MM.1S (cell line): ENCODE data around the gene CELF5.

Experiments used
- DNase-seq: peaks from one replicate; pipeline ENCODE4 v3.0.0-alpha.2; 2015
- H2AFZ ChIP-seq: fragments of 300-600 bp; sonication (generic); 2 replicates; pipeline ENCODE4 v1.6.0; 2016; ENCODE audit warnings: antibody characterized with exemption, low read length
- H3F3A ChIP-seq: fragments of 300-600 bp; sonication (generic); 2 replicates; pipeline ENCODE4 v1.6.1; 2016; ENCODE audit warnings: mild to moderate bottlenecking, antibody characterized with exemption, low read length, moderate library complexity, mixed read lengths; ENCODE audit not compliant: insufficient read depth
- H3K27ac ChIP-seq: fragments of 300-600 bp; sonication (generic); 2 replicates; pipeline ENCODE4 v1.5.1; 2016; ENCODE audit warnings: mild to moderate bottlenecking, low read length
- H3K27me3 ChIP-seq: fragments of 300-600 bp; sonication (generic); replicated peaks from 2 replicates; pipeline ENCODE4 v1.6.0; 2016; ENCODE audit warnings: low read length; ENCODE audit not compliant: insufficient read depth
- H3K36me3 ChIP-seq: fragments of 300-600 bp; sonication (generic); replicated peaks from 2 replicates; pipeline ENCODE4 v1.6.1; 2016; ENCODE audit warnings: mild to moderate bottlenecking, low read length, mixed read lengths; ENCODE audit not compliant: insufficient read depth
- H3K4me1 ChIP-seq: fragments of 300-600 bp; sonication (generic); 2 replicates; pipeline ENCODE4 v1.6.1; 2016; ENCODE audit warnings: low read length, mixed read lengths
- H3K4me2 ChIP-seq: fragments of 300-600 bp; sonication (generic); 2 replicates; pipeline ENCODE4 v1.6.0; 2016; ENCODE audit warnings: low read depth, low read length
- H3K4me3 ChIP-seq: fragments of 300-600 bp; sonication (generic); 2 replicates; pipeline ENCODE4 v1.5.1; 2016; ENCODE audit warnings: low read length, mixed read lengths
- H3K79me2 ChIP-seq: fragments of 300-600 bp; sonication (generic); 2 replicates; pipeline ENCODE4 v1.6.1; 2016; ENCODE audit warnings: mixed run types, low read length, mixed read lengths
- H3K9ac ChIP-seq: fragments of 300-600 bp; sonication (generic); 2 replicates; pipeline ENCODE4 v1.6.1; 2016; ENCODE audit warnings: low read length, mixed read lengths
- H3K9me2 ChIP-seq: fragments of 300-600 bp; sonication (generic); replicated peaks from 2 replicates; pipeline ENCODE4 v1.6.1; 2016; ENCODE audit warnings: mild to moderate bottlenecking, low read length, mixed read lengths; ENCODE audit not compliant: insufficient read depth
- H3K9me3 ChIP-seq: fragments of 300-600 bp; sonication (generic); replicated peaks from 2 replicates; pipeline ENCODE4 v1.6.1; 2016; ENCODE audit warnings: mild to moderate bottlenecking, low read length, mixed read lengths; ENCODE audit not compliant: insufficient read depth
- H4K20me1 ChIP-seq: fragments of 300-600 bp; sonication (generic); 2 replicates; pipeline ENCODE4 v1.6.1; 2016; ENCODE audit warnings: mild to moderate bottlenecking, low read length, moderate library complexity, mixed read lengths; ENCODE audit not compliant: insufficient read depth
- CTCF ChIP-seq: fragments of 300-600 bp; sonication (generic); IDR thresholded peaks from 2 replicates; pipeline ENCODE4 v1.5.1; 2016; ENCODE audit warnings: antibody characterized with exemption, low read length, mixed read lengths
- EZH2 ChIP-seq: fragments of 300-600 bp; sonication (generic); optimal IDR thresholded peaks from 2 replicates; pipeline ENCODE3; 2017; ENCODE audit warnings: low read depth, mild to moderate bottlenecking, antibody characterized with exemption, low read length, mixed read lengths
- EZH2phosphoT487 ChIP-seq: fragments of 300-600 bp; sonication (generic); IDR thresholded peaks from 2 replicates; pipeline ENCODE4 v1.6.1; 2018; ENCODE audit warnings: antibody characterized with exemption, low read length

The CELF5 gene

GRCh38 chr19:3302755-3303154 is 78.3 kb downstream of the CELF5 start:
- H3K4me3 ChIP-seq = no peak overlapping the region
- no peak overlapping the region for H3K27ac ChIP-seq
- no peaks in the 10 kb centered on the region for H3K4me1 ChIP-seq

GRCh38 chr19:3304871-3305423 is 80.5 kb downstream of the CELF5 start:
- H3K4me2 ChIP-seq = no peak overlapping the region
- peak; percentile 72 for DNase-seq

More at GRCh38 chr19:3302755-3303154, 78.3 kb downstream of the CELF5 start:
- H2AFZ ChIP-seq = no peak overlapping the region
- H3F3A ChIP-seq = no peaks in the 10 kb centered on the region
- H3K9me2 ChIP-seq = no peaks in the 10 kb centered on the region
- H3K9ac ChIP-seq = no peak overlapping the region
- H3K4me2 ChIP-seq = no peak overlapping the region
- no peaks in the 10 kb centered on the region for H4K20me1 ChIP-seq
- H3K36me3 ChIP-seq = no peaks in the 10 kb centered on the region
- H3K79me2 ChIP-seq = no peaks in the 10 kb centered on the region
- H3K27me3 ChIP-seq = peaks cover 81% of the 10 kb centered on the region
- no peaks in the 10 kb centered on the region for H3K9me3 ChIP-seq
- TF ChIP-seq EZH2phosphoT487 = no peak
- TF ChIP-seq CTCF = peak; percentile 11; the same call in 1 of the 2 replicates
- no peak for DNase-seq

GRCh38 chr19:3309724-3310123 is 85.3 kb downstream of the CELF5 start:
- H3K9me3 ChIP-seq = no peaks in the 10 kb centered on the region
- H3K4me1 ChIP-seq = no peaks in the 10 kb centered on the region
- H3K4me3 ChIP-seq = no peak overlapping the region
- no peaks in the 10 kb centered on the region for H3K9me2 ChIP-seq
- no peaks in the 10 kb centered on the region for H3F3A ChIP-seq
- no peaks in the 10 kb centered on the region for H3K79me2 ChIP-seq
- H3K4me2 ChIP-seq = no peak overlapping the region
- no peak for DNase-seq
- no peak overlapping the region for H2AFZ ChIP-seq
- H3K36me3 ChIP-seq = no peaks in the 10 kb centered on the region
- H3K9ac ChIP-seq = no peak overlapping the region
- no peaks in the 10 kb centered on the region for H4K20me1 ChIP-seq
- H3K27ac ChIP-seq = no peak overlapping the region
- H3K27me3 ChIP-seq = peaks cover 75% of the 10 kb centered on the region
- no peak for TF ChIP-seq EZH2phosphoT487
- no peak for TF ChIP-seq EZH2
- TF ChIP-seq CTCF = no peak

More at GRCh38 chr19:3304871-3305423, 80.5 kb downstream of the CELF5 start:
- H3K9me2 ChIP-seq = no peaks in the 10 kb centered on the region
- H3F3A ChIP-seq = no peaks in the 10 kb centered on the region
- TF ChIP-seq EZH2 (no peak), CTCF (peak; percentile 77)
- no peak overlapping the region for H2AFZ ChIP-seq
- no peaks in the 10 kb centered on the region for H4K20me1 ChIP-seq
- no peak overlapping the region for H3K4me3 ChIP-seq
- peaks cover 77% of the 10 kb centered on the region for H3K27me3 ChIP-seq
- no peak overlapping the region for H3K9ac ChIP-seq
- H3K27ac ChIP-seq = no peak overlapping the region
- no peaks in the 10 kb centered on the region for H3K9me3 ChIP-seq
- no peaks in the 10 kb centered on the region for H3K79me2 ChIP-seq
- H3K36me3 ChIP-seq = no peaks in the 10 kb centered on the region
- no peaks in the 10 kb centered on the region for H3K4me1 ChIP-seq
